HFFc6 (cell line): ENCODE results near the gene FAM186B. TPM values are rescaled to one million over a fixed set of nuclear protein-coding genes. Genes with fewer than 3 reads are reported as not detected.

Experiments
- DNase-seq: peaks from one replicate; pipeline ENCODE4 v3.0.0-alpha.2; 2018
- H3K27ac Mint-ChIP-seq: 2 replicates; pipeline ENCODE4 v1.8.0; 2020; ENCODE audit warnings: mild to moderate bottlenecking, mixed read lengths
- H3K27me3 Mint-ChIP-seq: 2 replicates; pipeline ENCODE4 v1.8.0; 2021; ENCODE audit warnings: mild to moderate bottlenecking, moderate library complexity, mixed read lengths; ENCODE audit not compliant: insufficient read depth
- H3K36me3 Mint-ChIP-seq: 2 replicates; pipeline ENCODE4 v1.8.0; 2021; ENCODE audit warnings: low read depth, mixed read lengths
- H3K4me1 Mint-ChIP-seq: 2 replicates; pipeline ENCODE4 v1.8.0; 2020; ENCODE audit warnings: low read depth, mixed read lengths
- H3K4me3 Mint-ChIP-seq: 2 replicates; pipeline ENCODE4 v1.8.0; 2020; ENCODE audit warnings: mild to moderate bottlenecking, moderate library complexity, mixed read lengths
- H3K9me3 Mint-ChIP-seq: 2 replicates; pipeline ENCODE4 v1.8.0; 2020; ENCODE audit warnings: mild to moderate bottlenecking, mixed read lengths
- total RNA-seq, 6 experiments: library from RNA; stranded (reverse); fragmentation: NEBNext Ultra II Directional; extraction: Animal tissue kit (Norgen Biotek cat#: 25700); gene quantifications; 2 replicates in 1 of 6; 3 replicates in 5 of 6; pipeline ENCODE4 v1.2.3, GENCODE V29; 2021
- TF ChIP-seq, protein P1 (sequence below): fragments of 200-600 bp; sonication (generic); IDR thresholded peaks from 2 replicates; pipeline ENCODE4 v1.5.0; 2021; ENCODE audit warnings: antibody characterized with exemption, mild to moderate bottlenecking

FAM186B gene
- total RNA-seq, 6 experiments from 2014 or later = 0.21 to 0.46 (median 0.31) TPM

DNA sequence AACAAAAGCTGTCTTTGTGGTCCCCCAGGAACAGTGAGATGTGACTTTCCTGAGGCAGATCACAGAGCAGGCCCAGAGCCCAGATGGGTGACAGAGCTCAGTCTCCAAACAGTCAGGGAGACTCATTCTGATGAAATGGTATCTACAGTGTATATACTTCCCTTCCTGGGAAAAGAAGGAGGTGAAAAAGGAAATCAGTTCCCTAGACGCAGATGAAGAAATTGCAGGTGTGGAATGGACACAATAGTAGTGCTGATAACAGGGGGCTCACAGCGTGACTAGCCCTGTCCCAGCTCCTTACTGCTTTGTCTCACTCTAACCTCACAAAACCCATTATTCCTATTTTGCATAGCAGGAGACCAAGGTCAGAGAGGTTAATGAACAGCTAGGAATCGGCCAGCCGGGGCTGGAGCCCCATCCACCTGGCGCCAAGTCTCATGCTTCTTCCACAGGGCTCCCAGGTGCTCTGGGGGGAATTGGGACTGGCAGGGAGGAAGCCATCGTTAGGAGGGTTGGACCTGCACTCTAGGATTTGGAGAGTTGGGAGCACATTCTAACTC, 54.7 kb downstream of the FAM186B start:
- no peaks in the 10 kb centered on the region for H3K4me1 Mint-ChIP-seq
- H3K27ac Mint-ChIP-seq = no peak overlapping the region

DNA sequence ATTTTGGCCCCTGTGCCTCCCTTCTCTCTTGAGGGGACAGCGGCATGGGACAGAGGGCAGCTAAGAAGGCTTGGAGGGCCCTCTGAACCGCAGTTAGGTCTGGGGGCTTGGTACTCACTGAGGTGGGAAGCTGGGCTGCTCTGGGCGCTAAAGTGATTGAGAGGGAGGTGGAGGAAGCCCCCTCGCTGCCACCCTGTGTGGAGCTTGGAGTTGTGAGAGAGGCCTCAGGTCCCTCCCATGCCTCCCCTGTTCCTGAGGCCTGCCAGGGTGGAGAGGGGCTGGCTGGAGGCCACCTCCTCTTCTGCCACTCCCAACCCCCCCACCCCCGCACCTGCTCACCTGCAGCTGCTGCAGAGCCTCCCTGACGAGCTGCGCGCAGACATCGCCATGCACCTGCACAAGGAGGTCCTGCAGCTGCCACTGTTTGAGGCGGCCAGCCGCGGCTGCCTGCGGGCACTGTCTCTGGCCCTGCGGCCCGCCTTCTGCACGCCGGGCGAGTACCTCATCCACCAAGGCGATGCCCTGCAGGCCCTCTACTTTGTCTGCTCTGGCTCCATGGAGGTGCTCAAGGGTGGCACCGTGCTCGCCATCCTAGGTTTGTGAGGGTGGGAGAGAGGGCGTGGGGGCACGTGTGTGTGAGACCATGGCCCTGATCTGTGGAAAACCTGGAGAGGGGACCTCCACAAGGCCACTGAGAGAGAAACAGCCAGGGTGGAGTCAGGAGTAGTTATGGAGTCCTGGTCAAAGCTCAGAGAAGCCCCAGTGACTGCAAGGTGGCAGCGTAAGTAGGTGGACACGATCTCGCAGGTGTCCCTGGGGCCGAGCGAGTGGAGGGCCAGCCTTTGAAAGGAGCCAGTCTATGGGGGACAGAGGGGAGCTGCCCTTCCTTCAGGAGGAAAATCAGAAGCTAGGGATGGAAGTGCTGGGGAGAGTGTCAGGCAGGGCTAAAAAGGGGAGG, 55.4 kb downstream of the FAM186B start:
- H3K9me3 Mint-ChIP-seq = no peaks in the 10 kb centered on the region
- H3K27me3 Mint-ChIP-seq = peaks cover 38% of the 10 kb centered on the region
- TF ChIP-seq, protein P1, sequence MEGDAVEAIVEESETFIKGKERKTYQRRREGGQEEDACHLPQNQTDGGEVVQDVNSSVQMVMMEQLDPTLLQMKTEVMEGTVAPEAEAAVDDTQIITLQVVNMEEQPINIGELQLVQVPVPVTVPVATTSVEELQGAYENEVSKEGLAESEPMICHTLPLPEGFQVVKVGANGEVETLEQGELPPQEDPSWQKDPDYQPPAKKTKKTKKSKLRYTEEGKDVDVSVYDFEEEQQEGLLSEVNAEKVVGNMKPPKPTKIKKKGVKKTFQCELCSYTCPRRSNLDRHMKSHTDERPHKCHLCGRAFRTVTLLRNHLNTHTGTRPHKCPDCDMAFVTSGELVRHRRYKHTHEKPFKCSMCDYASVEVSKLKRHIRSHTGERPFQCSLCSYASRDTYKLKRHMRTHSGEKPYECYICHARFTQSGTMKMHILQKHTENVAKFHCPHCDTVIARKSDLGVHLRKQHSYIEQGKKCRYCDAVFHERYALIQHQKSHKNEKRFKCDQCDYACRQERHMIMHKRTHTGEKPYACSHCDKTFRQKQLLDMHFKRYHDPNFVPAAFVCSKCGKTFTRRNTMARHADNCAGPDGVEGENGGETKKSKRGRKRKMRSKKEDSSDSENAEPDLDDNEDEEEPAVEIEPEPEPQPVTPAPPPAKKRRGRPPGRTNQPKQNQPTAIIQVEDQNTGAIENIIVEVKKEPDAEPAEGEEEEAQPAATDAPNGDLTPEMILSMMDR = no peak
- no peak for DNase-seq
- no peaks in the 10 kb centered on the region for H3K36me3 Mint-ChIP-seq
- no peaks in the 10 kb centered on the region for H3K4me1 Mint-ChIP-seq
- H3K4me3 Mint-ChIP-seq = no peak overlapping the region
- H3K27ac Mint-ChIP-seq = no peak overlapping the region

More for the DNA sequence above, 54.7 kb downstream of the FAM186B start:
- Mint-ChIP-seq H3K9me3 (no peaks in the 10 kb centered on the region), H3K36me3 (no peaks in the 10 kb centered on the region), H3K27me3 (peaks cover 38% of the 10 kb centered on the region), H3K4me3 (no peak overlapping the region)
- TF ChIP-seq, protein P1 = no peak
- no peak for DNase-seq

DNA sequence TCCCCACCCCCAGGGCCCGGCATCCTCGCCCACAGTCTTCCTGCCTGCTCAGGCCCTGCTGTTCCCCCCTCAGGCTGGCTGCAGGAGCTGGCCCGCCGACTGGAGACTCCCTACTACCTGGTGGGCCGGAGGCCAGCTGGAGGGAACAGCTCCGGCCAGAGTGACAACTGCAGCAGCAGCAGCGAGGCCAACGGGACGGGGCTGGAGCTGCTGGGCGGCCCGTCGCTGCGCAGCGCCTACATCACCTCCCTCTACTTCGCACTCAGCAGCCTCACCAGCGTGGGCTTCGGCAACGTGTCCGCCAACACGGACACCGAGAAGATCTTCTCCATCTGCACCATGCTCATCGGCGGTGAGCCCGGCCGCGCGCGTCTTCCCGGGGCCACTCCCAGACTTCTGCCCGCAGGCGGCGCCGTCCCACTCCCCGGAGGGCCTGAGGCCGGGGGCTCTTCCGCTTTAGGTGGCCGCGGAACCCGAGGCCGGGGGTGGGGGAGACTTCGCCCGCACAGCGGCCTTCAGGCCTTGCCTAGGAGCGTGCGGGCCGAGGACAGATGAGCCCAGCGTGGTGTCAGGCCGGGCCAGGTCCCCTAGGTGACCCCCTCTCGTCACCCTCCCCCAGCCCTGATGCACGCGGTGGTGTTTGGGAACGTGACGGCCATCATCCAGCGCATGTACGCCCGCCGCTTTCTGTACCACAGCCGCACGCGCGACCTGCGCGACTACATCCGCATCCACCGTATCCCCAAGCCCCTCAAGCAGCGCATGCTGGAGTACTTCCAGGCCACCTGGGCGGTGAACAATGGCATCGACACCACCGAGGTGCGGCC, 56.4 kb downstream of the FAM186B start:
- H3K27ac Mint-ChIP-seq = no peak overlapping the region
- H3K4me1 Mint-ChIP-seq = no peaks in the 10 kb centered on the region
- no peak overlapping the region; the same call in 1 of the 2 replicates for H3K4me3 Mint-ChIP-seq
- no peak for DNase-seq
- TF ChIP-seq, protein P1 = peak; percentile 50; the same call in 1 of the 2 replicates
- no peaks in the 10 kb centered on the region for H3K36me3 Mint-ChIP-seq
- peaks cover 47% of the 10 kb centered on the region for H3K27me3 Mint-ChIP-seq
- H3K9me3 Mint-ChIP-seq = no peaks in the 10 kb centered on the region

DNA sequence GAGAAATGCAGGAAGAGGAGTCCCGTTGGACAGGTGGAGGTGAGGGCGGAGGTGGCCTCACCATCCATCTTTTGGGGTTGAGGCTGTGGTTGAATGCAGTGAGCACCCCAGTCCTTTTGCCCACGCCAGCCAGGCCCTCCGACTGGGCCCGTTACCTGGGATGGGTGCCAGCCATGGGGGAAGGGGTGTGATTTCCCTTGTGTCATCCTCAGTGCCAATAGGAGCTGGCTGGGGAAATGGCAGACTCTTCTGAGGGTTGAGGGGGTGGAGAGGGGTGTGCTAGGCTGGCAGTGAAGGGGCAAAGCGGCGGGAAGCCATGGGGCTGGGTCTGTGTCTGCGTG, 57.0 kb downstream of the FAM186B start:
- Mint-ChIP-seq H3K27ac (no peak overlapping the region), H3K27me3 (peaks cover 46% of the 10 kb centered on the region), H3K4me1 (no peaks in the 10 kb centered on the region), H3K36me3 (no peaks in the 10 kb centered on the region), H3K9me3 (no peaks in the 10 kb centered on the region), H3K4me3 (no peak overlapping the region)
- TF ChIP-seq, protein P1 = no peak
- no peak for DNase-seq

GRCh38 chr12:49547090-49547690, 58.2 kb downstream of the FAM186B start:
- no peaks in the 10 kb centered on the region for H3K36me3 Mint-ChIP-seq
- no peaks in the 10 kb centered on the region for H3K4me1 Mint-ChIP-seq
- no peak overlapping the region for H3K27ac Mint-ChIP-seq
- H3K9me3 Mint-ChIP-seq = no peaks in the 10 kb centered on the region
- TF ChIP-seq, protein P1 = no peak
- no peak for DNase-seq
- peaks cover 47% of the 10 kb centered on the region for H3K27me3 Mint-ChIP-seq
- no peak overlapping the region for H3K4me3 Mint-ChIP-seq
